Measurements from ENCODE around the gene DACH1.

The DACH1 gene

DNA sequence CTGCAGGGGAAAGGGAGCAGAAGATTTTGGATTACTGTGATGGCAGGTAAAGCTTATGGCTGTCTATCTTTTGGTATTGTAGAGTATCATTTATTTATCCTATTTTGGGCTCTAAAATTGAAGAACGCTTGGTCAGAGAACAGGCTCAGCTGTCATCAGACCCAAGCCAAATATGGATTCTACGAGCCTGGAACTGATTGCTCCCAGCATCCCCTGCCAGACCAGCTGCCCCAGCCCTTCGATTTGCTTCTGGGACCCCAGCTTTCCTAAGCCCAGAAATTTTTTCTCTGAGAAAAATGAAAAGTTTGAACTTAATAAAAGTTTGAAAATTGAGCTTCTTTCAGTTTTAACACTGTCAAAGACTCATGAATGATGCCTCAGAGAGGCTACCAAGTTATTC is 472.8 kb downstream of the DACH1 start:
- no peaks in the 10 kb centered on the region for H3K27me3 Mint-ChIP-seq
- ATAC-seq (replicated peaks) (no peak), DNase-seq (no peak)

More for the DNA sequence above, 472.8 kb downstream of the DACH1 start:
- H3K4me3 Mint-ChIP-seq = no peak overlapping the region
- H3K36me3 Mint-ChIP-seq (ENCODE audit: insufficient read depth) = no peaks in the 10 kb centered on the region
- peaks cover 0 to 2% of the 10 kb centered on the region in 2 donors for H3K4me1 Mint-ChIP-seq (ENCODE audit: low read depth in 2 of 2)
- H3K27ac Mint-ChIP-seq = no peak overlapping the region
- no peaks in the 10 kb centered on the region for H3K9me3 Mint-ChIP-seq

All from effector memory CD8-positive, alpha-beta T cell (primary cell).